Fibroblast of skin of right biceps (primary cell): Measurements from ENCODE around the gene GFRA1.

Experiments used
- DNase-seq: peaks from one replicate; pipeline ENCODE4 v3.0.0-alpha.2; 2013

GFRA1 gene

GRCh38 chr10:116098411-116099022 is 174.5 kb downstream of the GFRA1 start:
- DNase-seq: peak; percentile 19

DNA sequence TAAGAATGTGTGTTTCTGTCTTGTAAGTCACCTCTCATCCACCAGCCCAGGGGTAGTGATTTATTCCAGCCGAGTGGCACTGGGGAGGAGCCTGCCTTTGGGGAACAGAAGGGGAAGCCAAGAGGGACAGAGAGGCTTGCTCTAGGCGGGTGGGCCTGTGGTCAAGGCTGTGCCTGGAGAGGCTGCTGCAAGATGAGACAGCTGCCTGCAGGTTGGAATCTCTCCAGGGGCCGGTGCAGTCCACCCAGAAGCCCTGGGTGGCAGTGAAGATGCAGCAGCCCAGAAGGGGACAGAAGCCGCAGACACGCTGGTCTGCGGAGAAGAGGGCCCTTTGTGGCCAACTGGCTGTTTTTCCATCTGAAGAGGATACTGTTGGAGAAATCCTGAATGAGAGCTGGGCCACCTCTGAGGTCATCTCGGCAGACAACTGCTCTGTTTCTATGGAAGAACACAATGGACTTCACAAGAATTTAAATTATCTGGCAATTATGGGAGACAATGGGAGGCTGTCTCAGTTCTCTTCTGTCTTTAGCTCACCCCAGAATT is 175.7 kb downstream of the GFRA1 start:
- DNase-seq: no peak

DNA sequence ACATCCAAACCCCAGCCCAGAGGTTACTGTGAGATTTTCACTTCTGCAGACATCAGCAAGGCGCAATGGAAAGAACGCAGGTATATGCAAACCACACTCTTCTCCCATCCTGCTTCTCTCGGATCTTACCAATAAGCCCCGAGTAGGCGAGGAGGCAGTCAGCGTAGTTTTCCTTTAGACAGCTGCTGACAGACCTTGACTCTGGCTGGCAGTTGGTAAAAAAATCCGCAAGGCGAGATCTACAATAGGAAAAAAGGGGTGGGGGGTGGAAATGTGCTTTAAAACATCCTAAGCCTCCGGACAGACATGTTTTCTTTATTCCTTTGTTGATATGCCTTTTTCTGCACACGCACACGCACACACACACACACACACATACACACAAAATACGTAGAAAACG is 176.5 kb downstream of the GFRA1 start:
- DNase-seq: no peak

DNA sequence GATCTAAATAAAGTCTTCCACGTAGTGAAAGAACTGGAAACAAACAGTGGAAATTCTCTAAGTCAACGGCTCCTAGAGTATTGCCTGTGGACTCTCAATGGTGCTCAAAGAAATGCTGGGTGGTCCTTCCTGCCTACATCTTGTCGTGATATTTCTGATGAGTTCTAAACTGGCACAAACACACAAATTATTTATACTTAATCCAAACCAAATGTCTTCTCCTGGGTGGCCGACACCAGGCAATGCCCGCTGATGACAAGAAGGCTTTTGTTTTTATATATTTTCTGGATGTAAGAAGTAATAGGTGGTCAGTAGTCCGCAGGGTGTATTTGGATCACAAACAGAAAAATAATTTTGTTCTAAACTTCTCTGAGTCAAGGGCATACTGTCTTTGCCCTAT is 178.7 kb downstream of the GFRA1 start:
- DNase-seq: no peak

DNA sequence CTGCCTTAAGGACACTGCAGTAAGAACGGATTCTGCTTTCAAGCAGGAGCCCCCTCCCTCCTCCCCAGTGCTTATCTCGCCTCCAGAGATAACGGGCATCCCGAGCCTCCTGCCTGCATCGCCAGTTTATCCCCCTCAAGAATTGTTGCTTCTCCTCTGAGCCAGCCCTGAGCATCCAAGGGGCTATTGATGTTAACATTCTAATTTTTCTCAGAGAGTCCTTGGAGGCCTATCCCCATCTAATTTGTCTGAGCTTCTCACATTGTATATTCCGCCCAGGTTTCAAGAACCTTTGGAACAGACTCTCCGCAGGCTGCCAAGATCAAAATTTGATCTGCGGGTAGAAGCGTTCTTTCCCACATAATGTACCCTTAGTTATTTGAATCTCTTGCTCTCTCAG is 180.0 kb downstream of the GFRA1 start:
- DNase-seq: no peak

DNA sequence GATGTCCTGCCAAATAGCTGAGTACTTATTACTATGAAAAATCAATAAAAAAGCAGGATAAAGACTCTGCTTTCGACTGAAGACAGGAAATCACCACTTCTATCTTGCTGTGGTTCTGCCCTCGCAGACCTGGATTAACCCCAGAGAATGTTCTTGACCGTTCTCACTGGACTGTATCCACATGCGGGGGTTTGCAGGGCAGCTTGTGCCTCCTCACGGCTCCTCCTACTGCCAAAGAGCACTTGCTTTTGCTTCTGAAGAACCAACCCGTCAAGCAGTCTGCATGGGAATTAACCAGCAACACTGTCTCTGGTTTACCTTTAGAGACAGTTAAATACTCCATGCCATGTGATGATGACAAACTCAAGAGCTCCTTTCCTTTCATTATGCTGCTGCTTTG is 184.0 kb downstream of the GFRA1 start:
- no peak for DNase-seq

- DNase-seq: peak; percentile 11
These were observed 187.7 kb downstream of the GFRA1 start for GRCh38 chr10:116085323-116085722.

GRCh38 chr10:116084161-116084560 is 188.8 kb downstream of the GFRA1 start:
- DNase-seq: peak; percentile 26

GRCh38 chr10:116083226-116083762 is 189.7 kb downstream of the GFRA1 start:
- DNase-seq: no peak

- DNase-seq: no peak
These were observed 190.2 kb downstream of the GFRA1 start for GRCh38 chr10:116082762-116083161.

DNA sequence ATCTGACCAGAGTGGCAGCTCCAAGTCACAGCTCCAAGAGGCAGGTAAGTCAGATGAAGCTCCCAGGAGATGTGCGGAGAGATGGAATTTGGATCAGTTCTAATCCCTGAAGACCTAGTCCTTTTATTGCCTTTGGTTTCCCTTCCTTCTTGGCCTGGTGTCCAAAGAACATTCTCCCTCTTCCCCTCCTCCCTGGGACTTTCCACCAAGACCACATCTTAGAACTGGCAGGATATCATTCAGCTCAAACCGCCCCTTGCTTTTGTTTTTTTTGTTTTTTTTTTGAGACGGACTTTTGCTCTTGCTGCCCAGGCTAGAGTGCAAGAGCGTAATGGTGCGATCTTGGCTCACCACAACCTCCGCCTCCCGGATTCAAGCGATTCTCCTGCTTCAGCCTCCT is 190.8 kb downstream of the GFRA1 start:
- DNase-seq: no peak

GRCh38 chr10:116080553-116080952 is 192.5 kb downstream of the GFRA1 start:
- DNase-seq: peak; percentile 33

DNA sequence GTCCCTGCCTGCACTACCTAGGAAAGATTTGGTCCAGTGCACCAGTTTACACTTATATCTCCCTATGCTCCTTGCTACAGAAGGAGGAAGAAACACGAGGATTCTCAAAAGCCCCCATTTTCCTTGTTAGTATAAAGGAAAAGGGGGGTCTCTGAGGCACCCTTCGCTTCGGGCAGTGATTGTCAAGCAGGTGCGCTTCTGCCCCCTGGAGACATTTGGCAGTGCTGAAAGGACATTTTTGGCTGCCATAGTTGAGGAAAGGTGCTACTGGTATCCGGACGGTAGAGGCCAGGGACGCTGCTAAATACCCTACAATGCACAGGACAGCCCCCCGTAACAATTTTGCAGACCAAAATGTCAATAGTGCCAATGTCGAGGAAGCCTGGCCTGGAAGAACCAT is 193.7 kb downstream of the GFRA1 start:
- no peak for DNase-seq

GRCh38 chr10:116076621-116077020 is 196.4 kb downstream of the GFRA1 start:
- peak; percentile 11 for DNase-seq

- DNase-seq: no peak
These were observed 199.5 kb downstream of the GFRA1 start for GRCh38 chr10:116073510-116073909.

- no peak for DNase-seq
These were observed 200.0 kb downstream of the GFRA1 start for GRCh38 chr10:116073001-116073400.

GRCh38 chr10:116071453-116072148 is 201.4 kb downstream of the GFRA1 start:
- no peak for DNase-seq

DNA sequence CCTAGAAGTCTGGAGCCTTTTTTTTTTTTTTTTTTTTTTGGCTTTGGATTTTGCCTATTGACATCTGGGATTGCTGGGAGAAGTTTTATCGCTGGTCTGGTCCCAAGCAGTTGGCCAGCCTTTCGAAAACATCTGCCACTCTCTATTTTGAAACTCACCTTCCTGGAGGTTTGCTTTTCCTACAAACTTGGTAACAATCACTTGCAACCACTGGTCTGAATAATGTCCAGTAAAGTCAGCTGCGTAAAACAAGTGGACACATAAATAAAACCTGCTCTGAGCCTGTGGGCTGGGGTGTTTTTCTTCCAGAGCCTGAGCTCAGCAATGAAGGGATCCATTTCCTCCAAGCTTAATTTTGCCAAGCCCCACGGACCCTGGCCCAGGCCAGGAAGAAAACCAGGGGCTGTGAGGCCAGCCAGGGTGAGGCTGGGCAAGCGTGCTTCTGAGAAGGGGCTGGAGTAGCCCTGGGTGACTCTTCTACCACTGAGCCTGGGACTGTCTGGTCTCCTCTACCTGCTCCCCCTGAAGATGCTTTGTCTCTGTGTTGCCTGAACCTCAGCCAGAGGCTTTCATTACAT is 202.2 kb downstream of the GFRA1 start:
- no peak for DNase-seq

DNA sequence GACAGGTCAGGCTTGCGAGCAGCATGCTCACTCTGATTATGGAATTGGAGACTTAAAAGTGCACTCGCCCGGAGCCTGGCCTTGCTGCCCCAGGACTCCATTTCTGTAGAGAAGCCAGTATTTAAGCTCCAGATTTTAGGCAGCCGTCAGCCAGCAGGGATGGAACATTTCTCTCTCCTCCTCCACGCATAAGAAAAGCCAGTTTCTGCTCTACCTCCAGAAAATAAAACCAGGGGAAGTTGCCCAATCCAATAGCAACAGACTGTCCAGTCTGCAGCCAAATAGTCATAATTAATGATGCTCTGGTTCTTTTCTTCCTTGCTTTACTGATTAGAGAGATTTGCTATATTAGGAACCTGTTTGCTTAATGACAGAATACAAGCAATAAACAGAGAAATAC is 203.2 kb downstream of the GFRA1 start:
- no peak for DNase-seq

DNA sequence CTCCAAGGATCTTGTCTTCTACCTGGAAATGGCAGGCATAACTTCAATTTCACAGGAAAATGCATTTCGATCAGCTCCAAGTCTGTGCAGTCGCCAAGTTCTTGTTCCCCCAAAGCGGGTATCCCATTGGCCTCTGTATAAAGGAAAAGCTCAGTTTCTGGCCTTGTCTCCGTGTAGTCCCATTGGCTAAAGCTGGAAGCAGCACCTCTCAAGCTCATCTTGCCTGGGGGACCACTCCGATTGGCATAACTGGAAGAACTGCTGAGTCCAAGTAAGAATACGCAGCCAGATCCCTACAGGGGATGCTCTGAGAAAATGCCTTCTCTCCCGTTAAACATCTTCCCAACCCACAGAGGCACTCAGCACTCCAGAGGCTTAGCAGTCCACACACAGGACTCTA is 205.2 kb downstream of the GFRA1 start:
- no peak for DNase-seq

DNA sequence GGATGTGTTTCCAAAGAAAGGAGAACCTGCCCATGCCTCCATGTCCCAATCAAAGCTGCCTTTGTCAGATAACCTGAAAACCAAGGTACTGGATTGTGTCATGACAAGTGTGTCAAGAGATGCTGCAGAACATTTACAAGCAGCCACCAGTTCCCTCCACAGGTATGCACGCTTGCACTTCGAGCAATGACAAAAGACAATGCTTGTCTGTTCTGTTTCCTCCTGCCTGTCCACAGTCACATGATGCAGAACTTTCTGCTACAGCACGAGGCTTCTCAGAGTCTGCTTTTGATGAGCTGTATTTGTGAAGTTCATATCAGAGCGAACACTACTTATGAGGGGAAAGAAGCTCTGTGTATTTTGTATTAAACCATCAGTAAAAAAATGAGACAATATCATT is 209.9 kb downstream of the GFRA1 start:
- DNase-seq: no peak

GRCh38 chr10:116060864-116061263 is 212.1 kb downstream of the GFRA1 start:
- no peak for DNase-seq

GRCh38 chr10:116059320-116059719 is 213.7 kb downstream of the GFRA1 start:
- DNase-seq: no peak
